Keratinocyte (primary cell): ENCODE measurements around the gene CDON. TPM values are rescaled to one million over a fixed set of nuclear protein-coding genes. Genes with fewer than 3 reads are reported as not detected.

Experiments
- DNase-seq: peaks from one replicate; pipeline ENCODE4 v3.0.0-alpha.2; 2011; ENCODE audit warnings: low read depth, missing footprints, low spot score
- FAIRE-seq: peaks from 2 replicates; lab custom pipeline; 2011; peaks lifted over from hg19 to GRCh38; lab: Jason Lieb, UNC
- H2AFZ ChIP-seq: 2 replicates; pipeline ENCODE4 v1.6.0; 2012; ENCODE audit warnings: low read length, control low read depth, inconsistent platforms; ENCODE audit not compliant: control insufficient read depth
- H3K27ac ChIP-seq: 2 replicates; pipeline ENCODE4 v1.5.1; 2011; ENCODE audit warnings: low read length; ENCODE audit not compliant: control insufficient read depth, insufficient read depth
- H3K27me3 ChIP-seq: 3 replicates; pipeline ENCODE4 v1.6.0; 2011; ENCODE audit warnings: low read length; ENCODE audit not compliant: control insufficient read depth, insufficient read depth; ENCODE audit errors: extremely low read depth
- H3K36me3 ChIP-seq, 2 experiments: 2 replicates in 1 of 2; 3 replicates in 1 of 2; pipeline ENCODE4 v1.5.1; 2011; ENCODE audit warnings: low read length in 2 of 2, mild to moderate bottlenecking in 1 of 2; ENCODE audit not compliant: control insufficient read depth in 2 of 2, insufficient read depth in 2 of 2; ENCODE audit errors: extremely low read depth in 1 of 2
- H3K4me1 ChIP-seq: 3 replicates; pipeline ENCODE4 v1.5.1; 2011; ENCODE audit warnings: low read length; ENCODE audit not compliant: control insufficient read depth, insufficient read depth; ENCODE audit errors: extremely low read depth
- H3K4me2 ChIP-seq: 3 replicates; pipeline ENCODE4 v1.6.0; 2011; ENCODE audit warnings: low read depth, low read length; ENCODE audit not compliant: control insufficient read depth, insufficient read depth; ENCODE audit errors: extremely low read depth
- H3K4me3 ChIP-seq, 3 experiments: fragments of 200-600 bp in 1 of 3; sonication (generic) in 1 of 3; 2 replicates in 2 of 3; 3 replicates in 1 of 3; pipeline ENCODE4 v1.5.1; 2011 to 2016; ENCODE audit warnings: low read length in 3 of 3, mild to moderate bottlenecking in 3 of 3, control low read depth in 2 of 3, inconsistent platforms in 1 of 3, low read depth in 1 of 3, mixed read lengths in 1 of 3, mixed run types in 1 of 3, moderate library complexity in 1 of 3; ENCODE audit not compliant: control insufficient read depth in 2 of 3, insufficient read depth in 2 of 3; ENCODE audit errors: extremely low read depth in 1 of 3
- H3K79me2 ChIP-seq: 2 replicates; pipeline ENCODE4 v1.6.0; 2012; ENCODE audit warnings: low read length; ENCODE audit not compliant: control insufficient read depth, insufficient read depth
- H3K9ac ChIP-seq: 3 replicates; pipeline ENCODE4 v1.6.0; 2011; ENCODE audit warnings: low read length; ENCODE audit not compliant: control insufficient read depth, insufficient read depth; ENCODE audit errors: extremely low read depth
- H3K9me1 ChIP-seq: 3 replicates; pipeline ENCODE4 v1.6.0; 2011; ENCODE audit warnings: low read length; ENCODE audit not compliant: control insufficient read depth, insufficient read depth; ENCODE audit errors: extremely low read depth
- H3K9me3 ChIP-seq: 2 replicates; pipeline ENCODE4 v1.5.1; 2012; ENCODE audit warnings: low read depth, low read length; ENCODE audit not compliant: control insufficient read depth
- H4K20me1 ChIP-seq: 3 replicates; pipeline ENCODE4 v1.6.0; 2011; ENCODE audit warnings: low read length; ENCODE audit not compliant: control insufficient read depth, insufficient read depth; ENCODE audit errors: extremely low read depth
- EZH2 ChIP-seq: IDR thresholded peaks from one replicate; pipeline ENCODE4 v1.6.1; 2012; ENCODE audit warnings: inconsistent platforms, mild to moderate bottlenecking, low read length, moderate library complexity
- dilution Hi-C: fragments of 300-500 bp; cut with MboI; formaldehyde crosslinking; loops from one replicate; pipeline ENCODE4 v1.7.0; 2020; ENCODE audit warnings: low sequenced_read_pairs; ENCODE audit not compliant: extremely low pct_ligation_motif_present
- polyA plus RNA-seq, 5 experiments: library from polyadenylated mRNA; depleted of rRNA in 3 of 5; stranded (reverse) in 3 of 5; stranded (forward) in 1 of 5; unstranded in 1 of 5; fragments of >200 nt; gene quantifications; 1 replicate in 1 of 5; 2 replicates in 3 of 5; 3 replicates in 1 of 5; pipeline versions ENCODE4 v1.2.1 to v1.2.3, GENCODE V29; 2011 to 2012; ENCODE audit warnings: missing spikeins in 2 of 5, low read depth in 1 of 5, low replicate concordance in 1 of 5
- TF ChIP-seq, protein P1 (sequence below), 3 experiments: IDR thresholded peaks in 1 of 3; conservative IDR thresholded peaks in 1 of 3; optimal IDR thresholded peaks in 1 of 3; 2 replicates in 2 of 3; 3 replicates in 1 of 3; pipeline versions ENCODE3 to v1.5.1; 2011; ENCODE audit warnings: low read length in 3 of 3, mild to moderate bottlenecking in 3 of 3, moderate library complexity in 2 of 3, control low read depth in 1 of 3, inconsistent platforms in 1 of 3; ENCODE audit not compliant: insufficient read depth in 2 of 3; ENCODE audit errors: extremely low read depth in 1 of 3

The CDON gene
- polyA plus RNA-seq, 1 donor (not counting 4 experiments of a cell fraction or from before 2014, with no cell fraction given): 1.0 TPM

DNA sequence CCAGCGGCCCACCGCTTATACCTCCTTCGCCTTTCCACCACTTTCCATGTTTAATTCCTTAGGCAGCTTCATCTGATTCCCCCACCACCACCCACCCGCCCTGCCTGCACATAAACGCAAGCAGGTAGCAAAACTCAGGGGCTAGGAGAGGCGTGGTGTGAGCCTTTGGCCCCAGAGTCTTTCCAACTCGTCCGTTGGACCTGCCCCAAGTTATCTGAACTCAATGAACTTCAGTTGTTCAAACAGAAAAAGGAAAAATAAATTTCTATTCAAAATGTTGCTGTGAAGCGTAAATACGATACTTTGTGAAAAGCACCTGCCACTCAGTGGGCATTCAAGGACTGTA lies 814 bp upstream of the CDON start:
- Histone ChIP-seq H3K79me2 (no peaks in the 10 kb centered on the region), H3K4me2 (peak overlapping the region; percentile 79), H3K27ac (no peak overlapping the region), H3K9me3 (no peaks in the 10 kb centered on the region), H2AFZ (peak overlapping the region; percentile 59), H3K9me1 (no peaks in the 10 kb centered on the region), H3K27me3 (peaks cover 25% of the 10 kb centered on the region), H4K20me1 (no peaks in the 10 kb centered on the region), H3K4me1 (peaks cover 7% of the 10 kb centered on the region), H3K36me3 (no peaks in the 10 kb centered on the region), H3K4me3 (no peak overlapping the region), H3K9ac (no peak overlapping the region)
- DNase-seq: no peak
- dilution Hi-C loops: no loop called here
- no peak for FAIRE-seq
- TF ChIP-seq, protein P1, sequence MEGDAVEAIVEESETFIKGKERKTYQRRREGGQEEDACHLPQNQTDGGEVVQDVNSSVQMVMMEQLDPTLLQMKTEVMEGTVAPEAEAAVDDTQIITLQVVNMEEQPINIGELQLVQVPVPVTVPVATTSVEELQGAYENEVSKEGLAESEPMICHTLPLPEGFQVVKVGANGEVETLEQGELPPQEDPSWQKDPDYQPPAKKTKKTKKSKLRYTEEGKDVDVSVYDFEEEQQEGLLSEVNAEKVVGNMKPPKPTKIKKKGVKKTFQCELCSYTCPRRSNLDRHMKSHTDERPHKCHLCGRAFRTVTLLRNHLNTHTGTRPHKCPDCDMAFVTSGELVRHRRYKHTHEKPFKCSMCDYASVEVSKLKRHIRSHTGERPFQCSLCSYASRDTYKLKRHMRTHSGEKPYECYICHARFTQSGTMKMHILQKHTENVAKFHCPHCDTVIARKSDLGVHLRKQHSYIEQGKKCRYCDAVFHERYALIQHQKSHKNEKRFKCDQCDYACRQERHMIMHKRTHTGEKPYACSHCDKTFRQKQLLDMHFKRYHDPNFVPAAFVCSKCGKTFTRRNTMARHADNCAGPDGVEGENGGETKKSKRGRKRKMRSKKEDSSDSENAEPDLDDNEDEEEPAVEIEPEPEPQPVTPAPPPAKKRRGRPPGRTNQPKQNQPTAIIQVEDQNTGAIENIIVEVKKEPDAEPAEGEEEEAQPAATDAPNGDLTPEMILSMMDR (optimal IDR thresholded peaks at IDR 0.05 in 1 of 3, IDR thresholded peaks at IDR 0.05 in 1 of 3, conservative IDR thresholded peaks at IDR 0.05 in 1 of 3; ENCODE audit: extremely low read depth in 1 of 3, insufficient read depth in 2 of 3, low read length in 3 of 3): no peak
- TF ChIP-seq EZH2: no peak

DNA sequence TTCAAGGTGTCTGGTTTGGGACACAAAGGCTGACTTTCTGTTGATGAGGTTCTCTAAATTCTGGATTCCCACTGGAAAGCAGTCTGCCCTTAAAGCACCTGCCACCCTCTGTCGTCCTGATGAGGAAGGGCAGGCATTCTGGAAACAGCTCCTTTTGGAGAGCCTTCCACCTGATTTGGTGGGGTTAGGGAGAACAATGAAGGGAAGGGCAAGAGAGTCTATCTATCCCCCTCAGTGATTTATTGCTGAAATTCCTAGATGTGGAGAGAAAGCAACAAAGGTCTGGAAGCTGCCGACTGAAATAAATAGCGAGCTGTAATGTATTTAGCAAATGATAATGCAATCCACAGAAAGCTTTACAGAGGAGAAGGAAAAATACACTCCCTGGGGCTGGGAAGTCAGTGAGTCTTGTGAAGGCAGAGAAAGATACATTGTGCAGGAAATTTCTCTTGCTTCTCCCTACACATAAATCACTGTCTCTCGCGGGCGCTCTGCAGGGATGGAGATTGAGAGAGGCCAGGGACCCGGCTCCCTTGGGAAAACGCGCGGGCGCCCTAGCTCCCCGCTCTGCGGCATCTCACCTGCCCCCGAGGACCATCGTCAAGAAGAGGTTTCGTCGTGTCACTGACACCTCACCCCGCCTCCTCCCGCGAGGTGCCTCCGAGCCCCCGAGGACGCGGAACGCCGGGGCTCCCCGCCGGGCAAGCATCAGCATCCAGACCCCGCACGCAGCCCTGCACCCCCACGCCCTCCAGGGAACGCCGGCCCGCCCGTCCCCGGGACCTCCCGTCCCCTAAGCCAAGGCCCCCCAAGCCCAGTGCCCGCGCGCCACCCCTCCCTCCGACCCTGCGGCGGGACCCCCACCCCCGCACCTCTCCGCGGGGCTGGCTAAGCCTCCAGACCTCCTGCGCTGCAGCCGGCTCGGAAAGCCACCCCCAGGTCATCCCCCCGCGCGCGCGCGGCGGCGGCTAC lies 673 bp downstream of the CDON start:
- Histone ChIP-seq H3K4me1 (peaks cover 7% of the 10 kb centered on the region), H3K27ac (no peak overlapping the region), H3K9ac (no peak overlapping the region), H3K4me3 (peak overlapping the region; percentile 49 to 75 (median 67)), H4K20me1 (no peaks in the 10 kb centered on the region), H2AFZ (peak overlapping the region; percentile 20), H3K9me1 (no peaks in the 10 kb centered on the region), H3K4me2 (peak overlapping the region; percentile 82), H3K79me2 (no peaks in the 10 kb centered on the region), H3K36me3 (no peaks in the 10 kb centered on the region), H3K27me3 (peaks cover 35% of the 10 kb centered on the region), H3K9me3 (no peaks in the 10 kb centered on the region)
- peak; percentile 94 for FAIRE-seq
- peak; percentile 41 for TF ChIP-seq EZH2
- TF ChIP-seq, protein P1 (optimal IDR thresholded peaks at IDR 0.05 in 1 of 3, IDR thresholded peaks at IDR 0.05 in 1 of 3, conservative IDR thresholded peaks at IDR 0.05 in 1 of 3; ENCODE audit: extremely low read depth in 1 of 3, insufficient read depth in 2 of 3, low read length in 3 of 3): peak; percentile 68 to 81 (median 74)
- dilution Hi-C loops: no loop called here
- no peak for DNase-seq
